Endothelial cell of umbilical vein (primary cell): ENCODE data around the gene EED.

Experiments
- EZH2 ChIP-seq: IDR thresholded peaks from 2 replicates; pipeline ENCODE4 v1.6.1; 2012; ENCODE audit warnings: borderline replicate concordance, low read depth, mild to moderate bottlenecking, moderate library complexity, low read length, inconsistent platforms; ENCODE audit not compliant: severe bottlenecking
- FOS ChIP-seq: IDR thresholded peaks from 2 replicates; pipeline ENCODE4 v1.6.1; 2011; ENCODE audit warnings: mild to moderate bottlenecking, low read length, moderate library complexity, borderline replicate concordance; ENCODE audit not compliant: insufficient read depth
- GATA2 ChIP-seq: IDR thresholded peaks from 2 replicates; pipeline ENCODE4 v1.7.0; 2011; ENCODE audit warnings: low read depth, mild to moderate bottlenecking, moderate library complexity, mixed read lengths, low read length; ENCODE audit not compliant: insufficient read length, insufficient read depth
- JUN ChIP-seq: IDR thresholded peaks from 2 replicates; pipeline ENCODE4 v1.6.1; 2011; ENCODE audit warnings: borderline replicate concordance, low read depth; ENCODE audit not compliant: insufficient read length, insufficient read depth
- MAX ChIP-seq: IDR thresholded peaks from 2 replicates; pipeline ENCODE4 v1.6.1; 2011; ENCODE audit not compliant: insufficient read depth, insufficient read length
- MYC ChIP-seq: IDR thresholded peaks from one replicate; pipeline ENCODE4 v1.6.1; 2011; ENCODE audit warnings: mild to moderate bottlenecking, low read depth, low read length
- POLR2A ChIP-seq: IDR thresholded peaks from 2 replicates; pipeline ENCODE4 v1.6.1; 2012; ENCODE audit warnings: low read depth, mild to moderate bottlenecking, control low read depth, low read length
- POLR2AphosphoS5 ChIP-seq: IDR thresholded peaks from 2 replicates; pipeline ENCODE4 v1.6.1; 2012; ENCODE audit warnings: low read depth, mild to moderate bottlenecking, control low read depth, low read length, moderate library complexity; ENCODE audit not compliant: insufficient read depth
- TF ChIP-seq, protein P1 (sequence below), 2 donors: IDR thresholded peaks; 1 replicate in 1 of 2; 2 replicates in 1 of 2; pipeline ENCODE4 v1.5.1; 2011; ENCODE audit warnings: low read length in 2 of 2, mild to moderate bottlenecking in 2 of 2, moderate library complexity in 2 of 2, control low read depth in 1 of 2, inconsistent platforms in 1 of 2, low read depth in 1 of 2; ENCODE audit not compliant: insufficient read depth in 1 of 2; ENCODE audit errors: extremely low read depth in 1 of 2

GRCh38 chr11:86313793-86314192 is 69.2 kb downstream of the EED start:
- TF ChIP-seq, protein P1, sequence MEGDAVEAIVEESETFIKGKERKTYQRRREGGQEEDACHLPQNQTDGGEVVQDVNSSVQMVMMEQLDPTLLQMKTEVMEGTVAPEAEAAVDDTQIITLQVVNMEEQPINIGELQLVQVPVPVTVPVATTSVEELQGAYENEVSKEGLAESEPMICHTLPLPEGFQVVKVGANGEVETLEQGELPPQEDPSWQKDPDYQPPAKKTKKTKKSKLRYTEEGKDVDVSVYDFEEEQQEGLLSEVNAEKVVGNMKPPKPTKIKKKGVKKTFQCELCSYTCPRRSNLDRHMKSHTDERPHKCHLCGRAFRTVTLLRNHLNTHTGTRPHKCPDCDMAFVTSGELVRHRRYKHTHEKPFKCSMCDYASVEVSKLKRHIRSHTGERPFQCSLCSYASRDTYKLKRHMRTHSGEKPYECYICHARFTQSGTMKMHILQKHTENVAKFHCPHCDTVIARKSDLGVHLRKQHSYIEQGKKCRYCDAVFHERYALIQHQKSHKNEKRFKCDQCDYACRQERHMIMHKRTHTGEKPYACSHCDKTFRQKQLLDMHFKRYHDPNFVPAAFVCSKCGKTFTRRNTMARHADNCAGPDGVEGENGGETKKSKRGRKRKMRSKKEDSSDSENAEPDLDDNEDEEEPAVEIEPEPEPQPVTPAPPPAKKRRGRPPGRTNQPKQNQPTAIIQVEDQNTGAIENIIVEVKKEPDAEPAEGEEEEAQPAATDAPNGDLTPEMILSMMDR (IDR thresholded peaks at IDR 0.05; ENCODE audit: extremely low read depth in 1 of 2, insufficient read depth in 1 of 2, low read depth in 1 of 2, low read length in 2 of 2): no peak
- no peak for TF ChIP-seq POLR2AphosphoS5
- no peak for TF ChIP-seq POLR2A
- no peak for TF ChIP-seq FOS
- TF ChIP-seq MAX: no peak
- no peak for TF ChIP-seq EZH2
- TF ChIP-seq MYC: no peak
- TF ChIP-seq GATA2: no peak
- TF ChIP-seq JUN: no peak
